Stimulated activated CD8-positive, alpha-beta memory T cell treated with anti-CD3 and anti-CD28 coated beads, Interleukin-12 subunit alpha, Interleukin-12 subunit beta, amount 100 ng/mL, for 24 hours (primary cell): ENCODE results near the gene DCC.

Experiments used
- DNase-seq: peaks from one replicate; pipeline ENCODE4 v3.0.0-alpha.2; 2020; ENCODE audit errors: extremely low read depth

Gene DCC

DNA sequence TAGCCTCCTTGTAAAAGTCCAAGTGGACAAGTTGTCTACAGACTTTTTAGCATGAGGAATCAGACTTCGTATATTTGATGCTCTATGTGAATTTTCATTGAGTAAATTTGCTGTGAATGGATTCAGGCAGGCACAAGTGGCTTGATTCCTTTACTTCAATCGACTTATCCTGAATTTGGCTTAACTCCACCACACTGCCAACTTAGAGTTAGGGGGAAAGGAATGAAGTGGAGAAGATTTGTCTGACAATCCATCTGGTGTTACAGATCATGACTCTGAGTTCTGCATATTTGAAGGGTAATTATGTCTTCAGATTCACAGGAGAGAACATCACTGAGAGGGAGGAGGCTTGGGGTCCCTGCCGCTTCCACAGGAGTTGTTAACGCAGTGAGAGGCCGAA lies 829.3 kb downstream of the DCC start:
- no peak for DNase-seq

DNA sequence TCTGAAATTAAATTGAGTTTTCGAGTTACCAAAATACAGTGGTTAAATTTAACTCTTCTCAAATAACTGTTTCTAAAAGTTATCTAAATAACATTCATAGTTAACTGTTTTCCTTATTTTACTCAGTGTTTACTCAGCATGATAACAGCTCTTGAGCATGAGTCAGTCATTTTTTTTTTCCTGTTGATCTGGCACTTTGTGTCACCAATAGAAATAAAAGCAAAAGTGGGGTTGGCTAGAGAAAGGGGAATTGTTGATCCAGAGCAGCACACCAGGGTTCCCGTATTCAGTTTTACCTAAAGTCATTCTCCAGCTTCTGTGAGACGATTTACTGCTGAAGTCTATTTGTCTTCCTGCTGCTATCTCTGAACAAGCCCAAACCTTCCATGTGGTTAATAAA lies 851.6 kb downstream of the DCC start:
- DNase-seq: no peak

DNA sequence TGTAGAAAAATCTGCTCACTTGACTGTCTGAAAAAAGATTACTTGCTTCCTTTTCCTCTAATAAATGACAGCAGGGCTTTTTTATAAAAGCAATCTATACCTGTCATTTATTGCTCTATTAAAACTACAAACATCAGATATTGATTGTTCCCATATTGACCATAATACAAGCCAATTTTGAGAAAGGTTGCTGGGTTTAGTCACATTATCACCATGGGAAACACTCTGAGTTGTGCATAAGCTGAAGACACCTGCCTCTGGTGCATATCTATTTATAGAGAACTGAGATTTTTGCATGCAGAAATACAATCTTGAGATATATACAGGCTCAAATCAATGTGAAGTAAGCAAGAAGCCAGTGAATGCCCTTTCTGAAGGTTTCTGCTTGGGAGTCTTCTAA lies 853.9 kb downstream of the DCC start:
- DNase-seq: no peak

DNA sequence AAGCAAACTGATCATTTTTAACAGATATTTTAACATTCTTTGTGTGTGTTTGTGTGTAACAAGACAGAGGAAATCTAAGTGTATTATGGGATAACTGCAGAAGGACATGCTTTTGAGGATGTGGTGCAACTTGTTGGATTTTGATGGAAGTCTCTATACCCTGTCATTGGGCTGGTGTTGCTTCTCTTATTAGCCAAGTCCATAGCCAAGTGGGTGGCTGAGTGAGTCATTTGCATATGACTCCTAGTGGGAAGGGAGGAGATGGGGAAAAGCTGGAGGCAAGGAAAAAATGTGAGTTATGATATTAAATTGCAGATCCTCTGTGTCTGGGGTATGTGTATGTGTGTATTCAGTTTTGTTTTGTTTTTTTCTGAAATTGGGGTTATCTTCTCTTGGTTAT lies 879.9 kb downstream of the DCC start:
- no peak for DNase-seq

DNA sequence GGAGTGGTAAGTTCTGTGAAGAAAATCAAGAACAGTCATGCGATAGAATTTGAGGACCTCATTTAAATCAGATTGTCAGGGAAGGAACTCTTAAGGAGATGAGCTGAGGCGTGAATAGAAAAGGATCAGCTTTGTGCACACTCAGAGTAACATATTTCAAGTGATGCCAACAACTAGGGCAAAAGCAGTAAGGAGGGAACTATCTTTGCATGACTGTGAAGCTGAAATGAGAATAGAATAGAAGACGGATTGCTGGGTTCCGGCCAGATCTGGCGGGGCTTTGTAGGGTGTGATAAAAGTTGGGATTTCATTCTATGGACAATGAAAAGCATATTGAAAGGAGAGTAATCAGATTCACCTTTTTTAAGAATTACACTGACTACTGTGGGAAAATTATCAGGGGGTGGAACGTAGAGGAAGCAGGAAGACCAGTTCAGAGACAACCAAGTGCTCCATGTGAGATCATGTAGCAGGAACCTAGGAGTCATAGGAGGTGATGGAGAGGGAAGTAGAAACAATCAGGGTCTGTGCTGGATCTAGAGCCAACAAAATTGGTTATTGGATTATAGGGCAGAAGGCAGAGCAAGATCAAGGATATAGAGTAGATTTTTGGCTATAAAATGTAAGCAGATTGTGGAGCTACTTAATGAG lies 884.3 kb downstream of the DCC start:
- DNase-seq: no peak

DNA sequence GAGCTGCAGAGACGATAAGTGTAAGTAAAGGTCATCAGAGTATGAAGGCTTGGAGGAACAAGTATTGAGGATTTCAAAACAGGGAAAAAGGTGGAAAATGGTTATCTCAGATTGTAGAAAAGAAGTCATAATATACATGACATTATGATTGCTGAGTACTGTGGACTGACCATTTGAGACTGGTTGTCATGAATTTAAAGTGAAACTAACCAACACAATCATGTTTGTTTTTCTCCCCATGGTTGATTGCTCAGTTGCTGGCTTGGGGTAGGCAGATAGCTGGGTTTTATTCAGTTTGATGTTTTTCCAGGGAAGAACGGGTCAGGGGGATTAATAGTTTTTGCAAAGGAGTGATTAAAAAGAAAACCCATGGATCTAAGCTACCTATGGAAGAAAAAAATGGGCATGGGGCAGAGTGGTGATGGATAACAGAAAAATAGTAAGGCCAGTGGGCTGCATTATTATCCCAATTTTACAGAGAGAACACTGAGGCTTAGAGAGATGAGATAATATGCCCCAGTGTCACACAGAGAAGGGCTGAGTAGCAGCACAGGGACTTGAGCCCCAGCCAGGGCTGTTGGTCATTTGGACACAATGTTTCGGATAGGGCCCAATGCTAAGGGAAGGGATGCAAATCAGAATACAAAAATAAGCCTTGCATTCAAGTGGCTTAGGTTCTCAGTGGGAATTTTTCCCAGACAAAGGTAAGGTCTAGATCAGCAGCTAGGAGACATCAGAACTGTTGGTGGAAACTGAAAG lies 885.7 kb downstream of the DCC start:
- no peak for DNase-seq

DNA sequence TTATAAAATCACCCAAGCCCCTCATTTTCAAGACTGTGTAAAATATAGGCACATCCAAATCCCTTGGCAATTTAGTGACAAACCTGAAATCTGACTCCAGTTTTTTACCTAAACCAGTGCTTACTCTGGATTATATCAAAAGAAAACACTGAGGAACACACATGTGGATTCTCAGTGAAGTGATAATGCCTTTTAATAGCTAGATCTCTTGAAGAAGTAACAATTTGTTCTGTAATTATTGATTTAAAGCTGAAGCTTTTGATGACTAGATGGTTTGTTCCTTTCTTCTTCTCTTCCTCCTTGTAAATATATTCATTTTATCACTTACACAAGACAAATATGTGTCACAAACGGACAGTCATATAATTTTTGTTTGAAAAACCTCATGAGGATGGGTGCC lies 894.6 kb downstream of the DCC start:
- DNase-seq: no peak

DNA sequence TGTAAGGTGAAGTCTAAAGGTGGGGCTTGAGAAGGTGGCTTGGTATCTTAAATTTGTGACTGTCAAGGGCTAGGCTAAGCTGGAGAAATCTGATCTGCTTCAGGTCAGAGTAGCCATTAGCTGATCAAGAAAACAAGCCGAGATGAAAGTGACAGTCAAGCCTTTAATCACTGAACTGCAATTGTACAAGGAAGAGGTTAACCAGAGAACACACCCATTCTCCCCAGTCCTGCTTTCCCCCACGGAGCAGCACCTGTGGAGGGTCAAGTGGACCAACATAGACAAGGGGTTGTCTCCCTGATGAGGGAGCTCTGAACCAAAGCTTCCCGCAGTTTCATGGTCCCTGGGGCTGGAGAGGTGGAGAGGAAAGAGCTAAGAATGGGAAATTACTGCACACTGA lies 901.2 kb downstream of the DCC start:
- DNase-seq: no peak

DNA sequence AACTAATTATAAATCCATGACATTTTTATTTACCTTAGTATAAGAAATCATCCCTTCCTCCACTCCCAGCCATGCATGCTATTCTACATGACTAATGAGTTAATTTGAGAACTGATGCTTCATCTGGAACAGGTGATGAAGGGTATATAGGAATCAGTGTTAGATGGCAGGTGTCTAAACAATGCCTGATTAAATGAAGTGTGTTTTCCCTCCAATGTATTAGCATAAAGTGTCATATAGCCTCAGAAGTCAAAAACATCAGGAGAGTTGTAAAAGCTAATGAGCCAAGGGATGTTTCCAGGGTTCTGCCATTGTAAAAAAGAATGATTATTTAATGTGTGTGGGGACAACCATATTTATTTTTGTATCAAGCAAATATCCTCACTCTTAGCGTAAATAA lies 913.8 kb downstream of the DCC start:
- no peak for DNase-seq

DNA sequence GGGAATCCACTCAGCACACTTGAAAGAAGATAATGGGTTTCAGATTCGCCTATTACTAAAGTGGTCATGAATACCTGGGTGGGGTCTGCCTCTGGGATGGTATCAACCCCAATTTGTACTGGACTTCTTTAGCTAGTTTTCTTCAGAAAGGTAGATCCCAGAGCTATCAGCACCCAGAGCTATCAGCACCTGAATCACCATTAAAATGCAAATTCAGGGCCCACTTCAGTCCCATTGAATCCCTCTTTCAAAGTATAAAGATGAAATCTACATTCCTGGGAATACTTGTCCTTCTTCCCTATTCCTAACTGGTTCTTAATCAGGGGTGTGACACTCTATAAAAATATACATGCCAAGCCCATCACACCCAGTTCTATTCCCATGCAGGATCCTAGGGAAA lies 914.3 kb downstream of the DCC start:
- no peak for DNase-seq

DNA sequence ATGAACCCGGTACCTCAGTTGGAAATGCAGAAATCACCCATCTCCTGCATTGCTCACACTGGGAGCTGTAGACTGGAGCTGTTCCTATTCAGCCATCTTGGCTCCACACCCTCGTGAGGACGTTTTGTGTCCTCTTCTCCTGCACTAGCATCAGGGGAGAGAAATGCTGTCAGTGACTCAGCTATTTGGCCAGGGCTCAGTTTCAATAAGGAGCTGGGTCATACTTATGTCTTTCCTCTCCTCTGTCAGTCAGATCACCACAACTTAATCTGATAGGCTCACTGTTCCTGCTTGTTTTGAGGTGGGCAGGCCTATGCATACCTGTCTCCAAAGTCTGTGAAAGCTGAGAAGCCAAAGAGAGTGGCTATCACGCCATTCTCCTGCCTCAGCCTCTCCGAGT lies 921.2 kb downstream of the DCC start:
- DNase-seq: no peak

DNA sequence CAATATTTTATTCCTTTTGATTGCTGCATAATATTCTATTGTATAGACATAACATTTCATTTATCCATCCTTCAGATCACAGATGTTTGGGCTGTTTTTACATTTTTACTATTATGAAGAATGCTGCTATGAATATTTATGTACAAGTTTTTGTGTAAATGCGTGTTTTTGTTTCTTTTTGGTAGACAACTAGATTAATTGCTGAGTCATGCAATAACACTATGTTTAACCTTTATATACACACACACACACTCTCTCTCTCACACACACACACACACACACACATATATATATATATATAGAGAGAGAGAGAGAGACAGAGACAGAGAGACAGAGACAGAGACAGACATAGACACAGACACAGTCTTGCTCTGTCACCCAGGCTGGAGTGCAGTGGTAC lies 926.9 kb downstream of the DCC start:
- no peak for DNase-seq

DNA sequence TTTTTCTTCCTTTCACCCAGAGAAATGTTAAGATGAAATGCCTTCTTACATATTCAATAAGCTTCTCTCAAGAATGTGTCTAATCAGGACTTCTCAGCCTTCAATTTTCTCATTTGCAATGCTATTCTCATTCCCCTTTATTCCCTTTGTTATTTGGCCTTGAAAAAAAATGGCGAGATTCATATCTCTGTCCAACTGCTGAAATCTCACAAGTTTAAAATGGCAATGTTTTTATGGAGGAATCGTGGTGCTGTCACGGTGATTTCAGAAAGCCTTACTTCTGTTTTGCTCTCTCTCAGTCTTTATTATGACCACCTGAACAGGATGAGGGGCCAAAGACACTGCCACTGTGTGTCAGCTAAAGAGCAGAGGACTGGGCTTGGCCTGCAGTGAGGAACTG lies 928.5 kb downstream of the DCC start:
- no peak for DNase-seq

DNA sequence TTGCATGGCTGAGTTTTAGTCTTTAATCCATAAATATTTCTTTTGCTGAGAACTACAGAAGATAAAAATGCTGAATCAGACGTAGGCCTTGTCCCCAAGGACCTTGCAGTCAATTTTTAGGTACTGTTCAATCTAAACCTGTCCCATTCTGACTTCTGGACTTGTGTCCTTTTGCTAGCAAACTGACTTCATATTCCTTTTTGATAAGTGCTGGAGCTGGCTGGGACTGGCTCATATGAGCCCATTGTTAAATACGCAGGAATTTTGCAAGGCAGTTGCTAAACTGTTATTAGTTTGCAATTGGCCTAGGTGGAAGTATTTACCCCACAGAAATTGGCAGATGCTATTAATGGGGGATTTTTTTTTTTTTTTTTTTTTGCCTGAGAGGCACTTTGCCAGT lies 941.4 kb downstream of the DCC start:
- no peak for DNase-seq

DNA sequence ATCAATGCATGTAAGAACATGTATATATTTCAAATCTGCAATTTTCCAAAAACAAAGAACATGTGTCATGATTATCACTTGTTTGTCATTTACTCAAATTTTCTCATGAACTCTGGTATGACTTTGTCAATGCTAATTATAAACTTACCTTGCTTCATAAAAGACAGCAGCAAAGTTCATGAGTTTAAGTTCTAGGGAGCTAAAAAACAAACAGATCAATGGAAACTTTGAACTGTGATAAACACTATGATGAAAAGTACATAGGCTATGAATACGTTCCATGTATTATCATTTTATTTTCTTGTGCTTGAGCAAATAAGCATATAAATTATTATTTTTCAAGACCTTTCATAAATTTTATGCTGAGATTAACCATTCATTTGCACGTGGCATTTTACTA lies 943.7 kb downstream of the DCC start:
- no peak for DNase-seq

DNA sequence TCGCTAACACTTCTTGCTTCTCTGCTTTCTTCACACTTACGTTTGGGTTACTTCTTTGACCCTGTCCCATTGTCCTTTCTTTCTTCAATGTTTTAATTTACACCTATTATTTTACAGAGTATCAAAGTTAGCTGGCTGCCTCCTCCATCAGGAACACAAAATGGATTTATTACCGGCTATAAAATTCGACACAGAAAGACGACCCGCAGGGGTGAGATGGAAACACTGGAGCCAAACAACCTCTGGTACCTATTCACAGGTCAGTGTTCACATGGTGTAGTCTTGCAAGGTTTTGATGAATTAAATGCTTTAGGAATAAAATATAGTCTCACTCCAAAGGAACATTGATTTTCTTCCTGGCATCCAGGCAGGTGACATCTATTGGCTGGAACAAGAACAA lies 965.5 kb downstream of the DCC start:
- DNase-seq: no peak

DNA sequence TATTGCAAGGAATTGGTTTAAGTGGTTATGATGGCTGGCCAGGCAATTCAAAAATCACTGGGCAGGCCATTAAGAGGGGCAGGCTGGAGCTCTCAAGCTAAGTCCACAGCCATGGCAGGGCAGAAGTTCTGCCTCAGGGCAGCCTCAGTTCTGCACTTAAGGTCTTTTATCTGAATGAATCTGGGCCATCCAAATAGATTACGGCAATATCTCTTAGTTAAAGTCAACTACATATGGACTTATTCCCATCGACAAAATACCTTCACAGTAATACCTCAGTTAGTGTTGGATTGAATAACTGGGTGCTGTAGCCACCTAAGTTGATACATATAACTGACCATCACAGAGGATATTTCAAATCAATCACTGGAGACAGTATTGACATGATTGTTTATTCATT lies 979.6 kb downstream of the DCC start:
- DNase-seq: no peak

DNA sequence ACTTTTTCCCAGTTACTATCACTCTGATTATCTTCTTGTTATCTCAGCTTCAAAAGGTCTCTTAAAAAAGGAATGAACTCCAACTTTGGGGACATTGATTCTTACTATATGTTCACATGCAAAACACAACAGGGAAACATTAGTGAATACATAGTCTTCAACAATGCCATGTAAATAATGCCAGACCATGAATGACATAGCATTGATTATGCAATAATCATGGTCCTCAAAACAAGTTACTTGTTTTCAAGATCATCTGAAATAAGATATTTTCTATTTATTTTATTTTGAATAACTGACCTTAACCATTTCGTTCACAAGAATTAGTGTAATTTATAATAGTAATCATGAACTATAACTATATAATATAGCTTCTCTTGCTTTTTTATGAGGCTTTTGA lies 982.2 kb downstream of the DCC start:
- no peak for DNase-seq

DNA sequence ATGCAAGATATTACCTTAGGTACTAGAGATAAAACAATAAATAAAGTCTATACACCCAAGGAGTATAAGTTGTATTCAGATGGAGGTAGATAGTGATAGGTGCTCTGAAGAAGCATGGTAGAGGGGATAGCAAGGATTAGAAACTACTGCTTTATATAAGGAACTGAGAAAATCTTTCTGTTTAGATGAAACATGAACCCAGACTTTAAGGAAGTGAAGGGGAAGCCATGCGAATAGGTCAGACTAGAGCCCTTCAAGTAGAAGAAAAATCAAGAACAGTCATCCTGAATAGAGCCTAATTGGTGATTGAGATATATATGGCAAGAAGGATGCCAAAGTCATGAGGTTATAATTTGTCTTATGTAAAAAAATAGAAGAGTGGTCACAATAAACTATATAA lies 984.4 kb downstream of the DCC start:
- no peak for DNase-seq

DNA sequence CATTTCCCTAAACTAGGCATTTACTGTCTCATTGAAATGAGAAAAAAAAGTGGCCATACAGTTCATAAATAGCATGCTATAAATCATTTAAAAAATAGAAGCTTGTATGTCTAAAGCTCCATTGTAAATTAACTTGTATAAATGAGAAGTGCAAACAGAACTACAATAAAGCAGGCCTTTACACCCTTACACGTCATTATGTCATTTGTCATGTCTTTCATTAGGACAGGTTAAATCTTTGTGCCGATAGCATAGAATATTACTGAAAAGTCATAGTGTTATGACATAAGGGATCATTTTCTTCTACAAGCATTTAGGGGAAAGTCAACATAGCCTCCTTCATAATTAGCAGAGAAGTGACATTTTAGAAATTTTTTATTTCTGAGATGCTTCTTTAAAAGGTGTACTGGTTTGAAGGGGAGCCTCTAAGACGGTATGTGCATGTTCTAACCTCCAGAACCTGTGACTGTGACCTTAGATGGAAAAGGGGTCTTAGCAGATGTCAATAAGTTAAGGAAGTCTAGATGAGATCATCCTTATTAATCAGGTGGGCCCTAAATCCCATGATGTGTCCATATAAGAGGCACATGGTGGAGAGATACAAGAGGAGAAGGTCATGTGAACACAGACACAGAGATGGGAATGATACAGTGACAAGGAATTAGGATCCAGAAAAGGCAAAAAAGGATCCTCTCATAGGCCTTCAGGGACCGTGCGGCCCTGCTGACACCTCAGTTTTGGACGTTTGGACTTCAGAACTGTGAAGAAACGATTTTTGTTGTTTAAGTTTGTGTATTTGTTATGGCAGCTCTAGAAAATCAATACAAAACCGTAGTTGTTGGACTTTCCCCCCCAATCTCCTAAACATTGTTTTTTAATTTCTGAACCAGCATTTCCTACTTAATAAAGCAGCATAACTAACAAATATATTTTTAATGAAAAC lies 1020.8 kb downstream of the DCC start:
- no peak for DNase-seq

DNA sequence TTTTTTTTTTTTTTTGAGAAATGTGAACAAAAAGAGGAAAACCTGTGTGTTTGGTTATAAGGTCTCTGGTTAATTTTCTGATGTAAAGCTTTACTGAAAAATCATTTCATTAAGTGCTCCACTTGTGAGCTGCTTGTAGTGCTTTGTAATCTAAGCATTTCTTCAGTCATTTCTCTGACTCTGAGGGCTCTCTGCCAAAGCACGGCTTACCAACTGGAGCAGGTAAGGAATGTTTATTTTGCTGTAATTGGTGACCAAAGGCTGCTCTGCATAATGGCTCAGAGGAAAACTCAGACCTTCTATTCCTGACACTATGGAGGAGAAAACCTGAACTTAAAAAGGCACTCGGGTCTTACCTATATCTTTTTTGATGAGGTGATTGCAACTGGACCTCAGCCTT lies 1035.6 kb downstream of the DCC start:
- no peak for DNase-seq

DNA sequence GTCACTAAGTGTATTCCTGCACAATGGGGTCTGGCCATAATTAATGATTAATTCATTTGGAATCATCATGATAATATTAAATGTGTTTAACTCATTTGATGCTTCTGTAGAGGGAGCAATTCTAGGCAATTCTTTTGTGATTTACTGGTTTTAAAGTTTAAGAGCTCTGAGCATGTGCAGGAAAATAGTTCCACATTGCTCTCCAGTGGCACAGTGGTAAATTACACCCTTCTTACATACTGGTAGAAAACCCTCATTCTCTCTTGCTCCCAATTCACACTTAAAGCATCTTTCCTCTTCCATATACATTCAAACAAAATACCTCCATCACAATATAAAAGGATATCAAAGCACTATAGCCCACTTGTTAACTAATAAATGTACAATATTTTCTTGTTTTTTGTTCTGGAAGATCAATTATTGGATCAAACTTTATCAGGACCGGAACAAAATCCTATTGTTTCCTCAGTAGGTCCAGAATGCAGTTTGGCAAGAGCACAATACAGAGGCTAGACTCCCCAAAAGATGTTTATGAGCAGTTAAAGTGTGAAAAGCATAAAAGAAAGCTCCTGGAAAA lies 1040.2 kb downstream of the DCC start:
- DNase-seq: no peak
